ENCODE results near the gene XPO4.
"Not testable (repeated sequence)": the region's sequence is repeated elsewhere in the genome, so short reads cannot be mapped to it uniquely, and the experiment has no call there.

XPO4 gene

DNA sequence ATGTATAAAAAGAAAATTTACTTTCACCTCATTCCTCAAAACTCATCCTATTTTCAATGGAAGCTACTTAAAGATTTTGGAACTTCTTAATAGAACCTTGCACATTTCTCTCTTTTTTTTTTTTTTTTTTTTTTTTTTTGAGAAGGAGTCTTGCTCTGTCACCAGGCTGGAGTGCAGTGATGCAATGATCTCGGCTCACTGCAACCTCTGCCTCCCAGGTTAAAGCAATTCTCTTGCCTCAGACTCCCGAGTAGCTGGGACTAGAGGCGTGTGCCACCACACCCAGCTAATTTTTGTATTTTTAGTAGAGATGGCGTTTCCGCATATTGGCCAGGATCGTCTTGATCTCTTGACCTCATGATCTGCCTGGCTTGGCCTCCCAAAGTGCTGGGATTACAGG is 40.9 kb downstream of the XPO4 start:
- not testable (repeated sequence) for H3K4me1 ChIP-seq (ENCODE audit: control insufficient read depth, insufficient read depth, low read length); H3K9me3 ChIP-seq (ENCODE audit: control insufficient read depth, low read length); H3K4me3 ChIP-seq (ENCODE audit: insufficient read depth, low read depth, low read length); H3K27ac ChIP-seq (ENCODE audit: insufficient read depth, low read depth, low read length, poor library complexity, severe bottlenecking); H3K27me3 ChIP-seq (ENCODE audit: control insufficient read depth, insufficient read depth, low read length, poor library complexity, severe bottlenecking); H3K36me3 ChIP-seq (ENCODE audit: control insufficient read depth, insufficient read depth, low read length)
- 91 to 98% methylated on average over 6 of the region's 6 CpGs for WGBS, 2 experiments

DNA sequence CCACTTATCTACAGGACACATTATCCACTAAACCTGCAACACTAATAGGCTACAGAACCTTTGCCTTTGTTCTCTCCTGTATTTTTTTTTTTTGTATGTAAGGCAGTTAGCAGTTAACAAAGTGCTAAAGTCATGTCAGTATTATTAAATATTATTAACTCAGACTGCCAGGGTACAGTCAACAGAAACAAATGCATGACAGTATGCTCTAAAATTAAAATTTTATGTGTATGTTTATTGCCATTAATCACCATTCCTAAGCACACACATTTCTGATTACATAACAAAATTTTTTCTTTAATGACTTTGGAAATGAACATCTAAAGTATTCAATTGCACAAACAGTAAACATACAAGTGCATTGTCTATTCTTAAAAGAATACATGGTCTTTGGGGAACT is 41.7 kb downstream of the XPO4 start:
- Histone ChIP-seq H3K27ac (ENCODE audit: insufficient read depth, low read depth, low read length, poor library complexity, severe bottlenecking) (no peak overlapping the region), H3K36me3 (ENCODE audit: control insufficient read depth, insufficient read depth, low read length) (peaks cover 5% of the 10 kb centered on the region), H3K4me3 (ENCODE audit: insufficient read depth, low read depth, low read length) (no peak overlapping the region), H3K27me3 (ENCODE audit: control insufficient read depth, insufficient read depth, low read length, poor library complexity, severe bottlenecking) (no peaks in the 10 kb centered on the region), H3K9me3 (ENCODE audit: control insufficient read depth, low read length) (no peaks in the 10 kb centered on the region), H3K4me1 (ENCODE audit: control insufficient read depth, insufficient read depth, low read length) (no peaks in the 10 kb centered on the region)

DNA sequence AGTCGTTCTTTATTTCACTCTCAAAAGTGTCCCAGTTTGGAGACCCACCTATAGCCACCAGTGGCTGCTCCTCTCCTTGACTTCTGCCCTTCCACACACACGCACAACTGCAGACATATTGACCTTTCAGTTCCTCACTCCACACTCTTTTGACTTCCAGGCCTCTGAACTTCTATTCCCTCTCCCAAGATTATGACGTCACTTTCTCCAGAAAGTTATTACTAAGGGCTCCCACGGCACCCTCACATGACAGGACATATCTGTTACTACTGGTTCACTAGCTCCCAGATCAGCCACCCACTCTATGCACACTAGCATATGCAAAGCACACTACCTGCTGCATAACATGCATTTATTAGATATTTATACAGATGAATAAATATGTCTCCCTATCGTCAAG is 45.9 kb downstream of the XPO4 start:
- Histone ChIP-seq H3K27ac (ENCODE audit: insufficient read depth, low read depth, low read length, poor library complexity, severe bottlenecking) (no peak overlapping the region), H3K4me3 (ENCODE audit: insufficient read depth, low read depth, low read length) (no peak overlapping the region), H3K27me3 (ENCODE audit: control insufficient read depth, insufficient read depth, low read length, poor library complexity, severe bottlenecking) (no peaks in the 10 kb centered on the region), H3K9me3 (ENCODE audit: control insufficient read depth, low read length) (no peaks in the 10 kb centered on the region), H3K36me3 (ENCODE audit: control insufficient read depth, insufficient read depth, low read length) (peaks cover under 1% of the 10 kb centered on the region), H3K4me1 (ENCODE audit: control insufficient read depth, insufficient read depth, low read length) (no peaks in the 10 kb centered on the region)
- WGBS, 2 experiments, result 93 to 97% methylated on average over 4 to 5 of the region's 5 CpGs

DNA sequence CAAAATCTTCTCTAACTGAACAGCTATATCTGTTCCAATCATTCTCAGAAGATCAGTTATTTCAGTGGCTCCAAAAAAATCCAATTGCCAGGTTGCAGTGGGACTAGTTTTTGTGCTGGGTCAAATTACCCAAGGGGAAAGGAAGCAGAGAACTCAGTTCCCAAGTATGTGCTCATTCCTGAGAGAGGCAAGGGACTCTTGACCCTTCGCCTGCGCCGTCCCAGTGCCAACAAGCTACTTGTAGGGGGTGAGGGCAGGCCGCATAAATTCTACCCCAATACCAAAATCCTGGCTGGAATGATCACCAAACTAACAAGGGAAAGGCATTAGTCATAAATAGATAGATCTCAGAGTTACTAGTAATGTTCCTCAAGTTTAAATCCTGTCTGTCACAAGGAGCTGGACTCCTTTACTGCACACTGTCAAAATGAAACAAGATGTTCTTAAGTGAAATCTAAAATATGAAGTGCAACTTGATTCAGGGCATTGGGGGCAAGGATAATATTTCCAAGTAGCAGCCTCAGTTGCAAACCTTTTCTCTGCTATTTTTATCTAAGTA is 50.6 kb downstream of the XPO4 start:
- whole genome bisulfite sequencing, 2 experiments, result 92 to 96% methylated on average over 3 to 4 of the region's 4 CpGs
- H3K9me3 ChIP-seq (ENCODE audit: control insufficient read depth, low read length), result no peaks in the 10 kb centered on the region
- no peaks in the 10 kb centered on the region for H3K36me3 ChIP-seq (ENCODE audit: control insufficient read depth, insufficient read depth, low read length)
- no peak overlapping the region for H3K4me3 ChIP-seq (ENCODE audit: insufficient read depth, low read depth, low read length)
- no peaks in the 10 kb centered on the region for H3K4me1 ChIP-seq (ENCODE audit: control insufficient read depth, insufficient read depth, low read length)
- H3K27me3 ChIP-seq (ENCODE audit: control insufficient read depth, insufficient read depth, low read length, poor library complexity, severe bottlenecking), result no peaks in the 10 kb centered on the region
- H3K27ac ChIP-seq (ENCODE audit: insufficient read depth, low read depth, low read length, poor library complexity, severe bottlenecking), result no peak overlapping the region

DNA sequence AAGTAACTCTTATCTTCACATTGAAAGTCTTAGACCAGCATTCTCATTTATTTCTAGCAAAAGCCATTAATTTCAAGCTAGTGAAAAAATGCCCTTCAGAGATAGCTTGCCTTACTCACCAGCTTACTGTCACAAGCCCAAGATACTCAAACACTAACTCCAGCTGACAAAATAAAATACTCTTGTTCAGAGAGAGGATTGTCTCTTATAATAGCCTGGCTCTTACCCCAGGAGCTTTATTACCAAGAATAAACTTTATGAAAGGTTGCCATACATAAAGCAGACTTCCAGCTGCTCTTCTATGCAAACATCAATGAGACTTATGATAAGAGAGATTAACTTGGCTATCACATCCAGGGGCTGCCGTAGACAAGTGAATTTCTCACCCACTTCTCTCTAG is 53.6 kb downstream of the XPO4 start:
- 100% methylated on average over 1 of the region's 1 CpG for WGBS, 2 experiments
- no peak overlapping the region for H3K27ac ChIP-seq (ENCODE audit: insufficient read depth, low read depth, low read length, poor library complexity, severe bottlenecking)
- no peak overlapping the region for H3K4me3 ChIP-seq (ENCODE audit: insufficient read depth, low read depth, low read length)
- no peaks in the 10 kb centered on the region for H3K4me1 ChIP-seq (ENCODE audit: control insufficient read depth, insufficient read depth, low read length)
- no peaks in the 10 kb centered on the region for H3K27me3 ChIP-seq (ENCODE audit: control insufficient read depth, insufficient read depth, low read length, poor library complexity, severe bottlenecking)
- no peaks in the 10 kb centered on the region for H3K36me3 ChIP-seq (ENCODE audit: control insufficient read depth, insufficient read depth, low read length)
- no peaks in the 10 kb centered on the region for H3K9me3 ChIP-seq (ENCODE audit: control insufficient read depth, low read length)

DNA sequence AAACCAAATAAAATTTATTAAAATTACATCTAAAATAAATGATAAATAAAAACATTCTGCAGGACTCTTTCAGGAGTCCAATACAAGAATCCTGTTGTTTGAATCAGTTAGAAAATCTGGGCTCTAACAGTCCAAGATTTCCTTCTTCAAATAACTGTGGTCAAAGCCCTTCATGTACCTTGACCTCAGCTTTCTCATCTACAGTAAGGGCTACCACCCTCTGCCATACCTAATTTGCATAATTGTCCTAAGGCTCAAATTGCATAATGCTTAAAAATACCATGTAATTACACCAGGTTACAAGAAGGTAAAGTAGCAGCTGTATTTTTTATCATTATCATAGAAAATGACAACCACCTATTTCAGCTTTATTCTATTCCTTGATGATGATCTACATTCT is 54.3 kb downstream of the XPO4 start:
- Histone ChIP-seq H3K4me1 (ENCODE audit: control insufficient read depth, insufficient read depth, low read length) (no peaks in the 10 kb centered on the region), H3K4me3 (ENCODE audit: insufficient read depth, low read depth, low read length) (no peak overlapping the region), H3K36me3 (ENCODE audit: control insufficient read depth, insufficient read depth, low read length) (no peaks in the 10 kb centered on the region), H3K27me3 (ENCODE audit: control insufficient read depth, insufficient read depth, low read length, poor library complexity, severe bottlenecking) (no peaks in the 10 kb centered on the region), H3K9me3 (ENCODE audit: control insufficient read depth, low read length) (no peaks in the 10 kb centered on the region), H3K27ac (ENCODE audit: insufficient read depth, low read depth, low read length, poor library complexity, severe bottlenecking) (no peak overlapping the region)

DNA sequence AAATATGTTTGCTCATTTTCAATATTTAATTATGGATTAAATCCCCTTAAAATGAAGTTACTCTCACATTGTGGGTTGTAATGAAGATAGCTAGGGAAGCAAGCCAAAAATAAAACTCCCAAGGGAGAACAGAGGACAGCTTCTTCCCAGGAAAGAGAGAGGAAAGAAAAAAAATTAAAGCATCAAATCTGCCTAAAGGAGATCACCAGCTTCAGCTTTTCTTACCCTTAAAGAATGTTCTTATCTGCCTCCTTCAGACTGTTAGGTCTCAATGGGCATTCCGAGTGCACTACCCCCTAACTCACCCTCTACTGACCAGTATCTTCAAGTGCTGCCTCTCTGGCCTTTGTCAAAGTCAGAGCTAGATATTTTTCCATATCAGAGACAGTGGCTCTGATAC is 55.2 kb downstream of the XPO4 start:
- 65 to 77% methylated on average over 1 of the region's 1 CpG for WGBS, 2 experiments
- H3K9me3 ChIP-seq (ENCODE audit: control insufficient read depth, low read length), result no peaks in the 10 kb centered on the region
- no peaks in the 10 kb centered on the region for H3K27me3 ChIP-seq (ENCODE audit: control insufficient read depth, insufficient read depth, low read length, poor library complexity, severe bottlenecking)
- H3K27ac ChIP-seq (ENCODE audit: insufficient read depth, low read depth, low read length, poor library complexity, severe bottlenecking), result no peak overlapping the region
- H3K4me1 ChIP-seq (ENCODE audit: control insufficient read depth, insufficient read depth, low read length), result no peaks in the 10 kb centered on the region
- no peaks in the 10 kb centered on the region for H3K36me3 ChIP-seq (ENCODE audit: control insufficient read depth, insufficient read depth, low read length)
- H3K4me3 ChIP-seq (ENCODE audit: insufficient read depth, low read depth, low read length), result no peak overlapping the region

DNA sequence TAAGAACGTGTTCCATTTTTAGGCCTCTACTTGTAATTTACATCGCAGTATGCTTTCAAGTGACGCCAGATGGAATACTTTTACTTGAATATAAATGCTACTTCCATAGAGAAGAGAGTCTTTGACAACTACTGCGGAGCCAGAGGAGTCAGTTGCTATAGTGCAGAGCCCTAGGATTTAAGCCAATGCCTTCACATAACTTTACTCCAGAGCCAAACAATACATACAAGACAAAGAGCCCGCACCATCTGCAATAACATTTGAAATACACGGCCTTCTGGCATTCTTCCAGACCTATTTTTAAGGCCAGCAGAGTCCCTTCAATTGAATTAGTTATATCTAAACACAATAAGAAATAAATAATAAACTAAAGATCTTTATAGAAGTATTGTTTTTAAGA is 59.4 kb downstream of the XPO4 start:
- Histone ChIP-seq H3K36me3 (ENCODE audit: control insufficient read depth, insufficient read depth, low read length) (peaks cover under 1% of the 10 kb centered on the region), H3K4me1 (ENCODE audit: control insufficient read depth, insufficient read depth, low read length) (no peaks in the 10 kb centered on the region), H3K9me3 (ENCODE audit: control insufficient read depth, low read length) (no peaks in the 10 kb centered on the region), H3K27me3 (ENCODE audit: control insufficient read depth, insufficient read depth, low read length, poor library complexity, severe bottlenecking) (no peaks in the 10 kb centered on the region), H3K27ac (ENCODE audit: insufficient read depth, low read depth, low read length, poor library complexity, severe bottlenecking) (no peak overlapping the region), H3K4me3 (ENCODE audit: insufficient read depth, low read depth, low read length) (no peak overlapping the region)
- WGBS, 2 experiments, result 91 to 92% methylated on average over 6 of the region's 6 CpGs

DNA sequence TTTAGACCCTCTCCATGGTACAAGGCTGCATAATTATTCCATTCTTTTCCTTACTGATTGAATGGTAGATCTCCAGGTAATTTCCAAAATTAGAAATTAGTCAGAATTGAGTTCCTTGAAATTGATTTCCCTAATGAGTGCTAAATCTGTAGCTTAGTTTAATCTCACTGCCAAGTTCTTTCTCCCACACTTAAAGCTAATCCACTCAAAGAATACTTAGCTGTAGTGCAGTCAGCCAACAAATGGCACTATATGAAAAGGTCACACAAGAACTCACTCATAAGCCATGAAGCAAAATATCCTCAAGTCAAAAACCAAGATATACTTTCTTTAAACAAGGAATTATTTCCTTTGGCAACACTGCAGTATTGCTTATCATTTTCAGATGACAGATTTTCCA is 62.0 kb downstream of the XPO4 start:
- Histone ChIP-seq H3K27ac (ENCODE audit: insufficient read depth, low read depth, low read length, poor library complexity, severe bottlenecking) (no peak overlapping the region), H3K4me3 (ENCODE audit: insufficient read depth, low read depth, low read length) (no peak overlapping the region), H3K4me1 (ENCODE audit: control insufficient read depth, insufficient read depth, low read length) (no peaks in the 10 kb centered on the region), H3K27me3 (ENCODE audit: control insufficient read depth, insufficient read depth, low read length, poor library complexity, severe bottlenecking) (no peaks in the 10 kb centered on the region), H3K36me3 (ENCODE audit: control insufficient read depth, insufficient read depth, low read length) (peaks cover 8% of the 10 kb centered on the region), H3K9me3 (ENCODE audit: control insufficient read depth, low read length) (no peaks in the 10 kb centered on the region)

DNA sequence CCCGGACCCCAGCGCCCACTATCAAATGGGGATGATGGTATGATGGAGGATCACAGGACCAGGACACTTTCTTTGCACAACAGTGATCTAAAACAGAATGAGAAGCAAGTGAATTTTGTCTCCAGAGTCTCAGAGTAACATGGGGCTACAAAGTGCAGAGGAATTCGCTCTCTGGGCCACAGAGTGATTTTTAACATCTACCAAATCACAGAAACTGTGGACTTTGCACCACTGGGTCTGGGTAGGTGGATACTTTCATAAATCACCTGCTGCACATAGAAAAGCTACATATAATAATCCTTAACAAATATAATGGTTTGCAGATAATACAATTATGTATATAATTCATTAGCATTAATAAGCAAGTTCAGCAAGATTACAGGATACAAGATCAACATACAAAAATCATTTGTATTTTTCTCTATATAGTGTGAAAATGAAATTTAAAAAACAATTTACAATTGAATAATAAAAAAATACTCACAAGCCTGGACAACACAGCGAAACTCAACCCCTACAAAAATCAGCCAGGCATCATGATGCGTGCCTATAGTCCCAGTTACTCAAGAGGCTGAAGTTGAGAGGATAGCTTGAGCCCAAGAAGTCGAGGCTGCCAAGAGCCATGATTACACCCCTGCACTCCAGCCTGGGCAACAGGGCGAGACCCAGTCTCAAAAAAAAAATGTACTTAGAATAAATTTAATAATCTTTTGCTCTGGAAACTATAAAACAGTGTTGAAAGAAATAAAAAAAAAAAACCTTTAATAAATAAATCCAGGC is 68.5 kb downstream of the XPO4 start:
- no peak overlapping the region for H3K27ac ChIP-seq (ENCODE audit: insufficient read depth, low read depth, low read length, poor library complexity, severe bottlenecking)
- 97 to 99% methylated on average over 6 of the region's 7 CpGs for WGBS, 2 experiments
- H3K27me3 ChIP-seq (ENCODE audit: control insufficient read depth, insufficient read depth, low read length, poor library complexity, severe bottlenecking), result no peaks in the 10 kb centered on the region
- H3K4me1 ChIP-seq (ENCODE audit: control insufficient read depth, insufficient read depth, low read length), result no peaks in the 10 kb centered on the region
- H3K9me3 ChIP-seq (ENCODE audit: control insufficient read depth, low read length), result no peaks in the 10 kb centered on the region
- peaks cover 8% of the 10 kb centered on the region for H3K36me3 ChIP-seq (ENCODE audit: control insufficient read depth, insufficient read depth, low read length)
- H3K4me3 ChIP-seq (ENCODE audit: insufficient read depth, low read depth, low read length), result no peak overlapping the region

DNA sequence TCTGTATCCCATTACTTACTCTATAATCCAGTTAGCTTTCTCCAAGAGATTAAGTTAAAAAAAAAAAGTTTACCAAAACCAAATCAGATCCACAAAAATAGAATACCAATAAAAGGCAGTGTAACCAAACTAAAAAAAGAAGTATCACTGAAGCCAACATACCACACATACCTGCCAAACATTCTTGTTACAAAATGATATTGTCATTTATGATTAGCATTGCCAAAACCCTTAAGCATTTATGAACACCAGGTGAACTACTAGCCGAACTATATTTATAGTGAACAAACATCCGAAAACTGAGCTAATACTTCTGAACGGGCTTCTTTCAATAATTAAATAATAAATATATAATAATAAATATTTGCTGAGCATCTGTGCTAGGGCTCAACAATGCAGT is 69.7 kb downstream of the XPO4 start:
- no peak overlapping the region for H3K4me3 ChIP-seq (ENCODE audit: insufficient read depth, low read depth, low read length)
- no peaks in the 10 kb centered on the region for H3K27me3 ChIP-seq (ENCODE audit: control insufficient read depth, insufficient read depth, low read length, poor library complexity, severe bottlenecking)
- H3K36me3 ChIP-seq (ENCODE audit: control insufficient read depth, insufficient read depth, low read length), result peaks cover 4% of the 10 kb centered on the region
- H3K27ac ChIP-seq (ENCODE audit: insufficient read depth, low read depth, low read length, poor library complexity, severe bottlenecking), result no peak overlapping the region
- WGBS, 2 experiments, result 80 to 84% methylated on average over 1 to 2 of the region's 3 CpGs
- no peaks in the 10 kb centered on the region for H3K9me3 ChIP-seq (ENCODE audit: control insufficient read depth, low read length)
- no peaks in the 10 kb centered on the region for H3K4me1 ChIP-seq (ENCODE audit: control insufficient read depth, insufficient read depth, low read length)
